EL (cell line): ENCODE results near the gene TLR4.

Experiments used
- DNase-seq: peaks from one replicate; pipeline ENCODE4 v3.0.0-alpha.2; 2016

Gene TLR4

GRCh38 chr9:117715411-117715989 lies 11.3 kb downstream of the TLR4 start:
- no peak for DNase-seq

- DNase-seq: peak; percentile 43
Observed at GRCh38 chr9:117718085-117718484, 13.9 kb downstream of the TLR4 start.

- peak; percentile 13 for DNase-seq
Observed at GRCh38 chr9:117718701-117719100, 14.5 kb downstream of the TLR4 start.

GRCh38 chr9:117719161-117719920 lies 15.1 kb downstream of the TLR4 start:
- DNase-seq: no peak

- DNase-seq: no peak
Observed at GRCh38 chr9:117720066-117720465, 15.9 kb downstream of the TLR4 start.

GRCh38 chr9:117720555-117720954 lies 16.4 kb downstream of the TLR4 start:
- DNase-seq: peak; percentile 15

- no peak for DNase-seq
Observed at GRCh38 chr9:117720987-117721386, 16.8 kb downstream of the TLR4 start.

- no peak for DNase-seq
Observed at GRCh38 chr9:117722108-117722761, 18.0 kb downstream of the TLR4 start.

GRCh38 chr9:117723986-117724625 lies 19.9 kb downstream of the TLR4 start:
- no peak for DNase-seq

GRCh38 chr9:117725426-117725887 lies 21.3 kb downstream of the TLR4 start:
- no peak for DNase-seq

- DNase-seq: no peak
Observed at GRCh38 chr9:117729375-117729774, 25.2 kb downstream of the TLR4 start.

- DNase-seq: no peak
Observed at GRCh38 chr9:117732494-117732893, 28.3 kb downstream of the TLR4 start.

- no peak for DNase-seq
Observed at GRCh38 chr9:117733465-117733864, 29.3 kb downstream of the TLR4 start.

GRCh38 chr9:117734082-117734481 lies 29.9 kb downstream of the TLR4 start:
- no peak for DNase-seq

GRCh38 chr9:117734523-117735314 lies 30.5 kb downstream of the TLR4 start:
- peak; percentile 81 for DNase-seq

GRCh38 chr9:117737721-117738226 lies 33.6 kb downstream of the TLR4 start:
- DNase-seq: no peak

GRCh38 chr9:117739206-117739605 lies 35.0 kb downstream of the TLR4 start:
- no peak for DNase-seq

- no peak for DNase-seq
Observed at GRCh38 chr9:117739624-117740347, 35.6 kb downstream of the TLR4 start.

GRCh38 chr9:117742131-117742530 lies 37.9 kb downstream of the TLR4 start:
- no peak for DNase-seq

GRCh38 chr9:117744369-117744768 lies 40.2 kb downstream of the TLR4 start:
- DNase-seq: no peak

- peak; percentile 15 for DNase-seq
Observed at GRCh38 chr9:117744856-117745389, 40.7 kb downstream of the TLR4 start.
